Activated T-helper 2 cell treated with anti-CD3 and anti-CD28 coated beads, Interferon-gamma antibody, Interleukin-2, Interleukin-4, amounts not matched to agents 10 μg/mL and 5 μg/mL and 100 μg/mL, durations not matched to agents 14 hours and 24 hours and 36 hours (primary cell): ENCODE results near the gene SMARCA4. TPM values are rescaled to one million over a fixed set of nuclear protein-coding genes. Genes with fewer than 3 reads are reported as not detected.

Experiments used
- DNase-seq: peaks from one replicate; pipeline ENCODE4 v3.0.0; 2021; ENCODE audit warnings: low spot score
- H3K27ac Mint-ChIP-seq: one replicate; pipeline ENCODE4 v1.8.0; 2021; ENCODE audit warnings: mixed read lengths
- H3K27me3 Mint-ChIP-seq: one replicate; pipeline ENCODE4 v1.8.0; 2021; ENCODE audit warnings: low read depth, mixed read lengths
- H3K36me3 Mint-ChIP-seq: one replicate; pipeline ENCODE4 v1.8.0; 2021; ENCODE audit warnings: low read depth, mixed read lengths
- H3K4me1 Mint-ChIP-seq: one replicate; pipeline ENCODE4 v1.8.0; 2021; ENCODE audit warnings: low read depth, mixed read lengths
- H3K4me3 Mint-ChIP-seq: one replicate; pipeline ENCODE4 v1.8.0; 2021; ENCODE audit warnings: low read depth, mild to moderate bottlenecking, moderate library complexity, mixed read lengths
- H3K9me3 Mint-ChIP-seq: one replicate; pipeline ENCODE4 v1.8.0; 2021; ENCODE audit warnings: mixed read lengths
- intact Hi-C: fragments of 100-400 bp; cut with micrococcal nuclease; formaldehyde crosslinking; loops from one replicate; pipeline ENCODE4 v1.15.1; 2023
- total RNA-seq: library from RNA; stranded (reverse); gene quantifications from 2 replicates; pipeline ENCODE4 v1.2.3, GENCODE V29; 2022

The SMARCA4 gene
- total RNA-seq, 1 donor from 2014 or later = 149 TPM

- intact Hi-C loops = no loop called here
- Mint-ChIP-seq H3K36me3 (peaks cover 51% of the 10 kb centered on the region), H3K27me3 (no peaks in the 10 kb centered on the region), H3K27ac (no peak overlapping the region), H3K4me3 (no peak overlapping the region), H3K9me3 (no peaks in the 10 kb centered on the region), H3K4me1 (peaks cover 9% of the 10 kb centered on the region)
- no peak for DNase-seq
Observed at GRCh38 chr19:11044431-11044830, 83.6 kb downstream of the SMARCA4 start.

- H3K9me3 Mint-ChIP-seq = no peaks in the 10 kb centered on the region
- H3K4me1 Mint-ChIP-seq = peaks cover 9% of the 10 kb centered on the region
- H3K27me3 Mint-ChIP-seq = no peaks in the 10 kb centered on the region
- H3K27ac Mint-ChIP-seq = no peak overlapping the region
- H3K4me3 Mint-ChIP-seq = no peak overlapping the region
- intact Hi-C loops = no loop called here
- peaks cover 51% of the 10 kb centered on the region for H3K36me3 Mint-ChIP-seq
- no peak for DNase-seq
Observed at GRCh38 chr19:11045536-11045935, 84.7 kb downstream of the SMARCA4 start.

- no peak overlapping the region for H3K4me3 Mint-ChIP-seq
- H3K27me3 Mint-ChIP-seq = no peaks in the 10 kb centered on the region
- H3K27ac Mint-ChIP-seq = no peak overlapping the region
- H3K9me3 Mint-ChIP-seq = no peaks in the 10 kb centered on the region
- H3K36me3 Mint-ChIP-seq = peaks cover 41% of the 10 kb centered on the region
- DNase-seq = no peak
- peaks cover 9% of the 10 kb centered on the region for H3K4me1 Mint-ChIP-seq
- intact Hi-C loops = no loop called here
Observed at GRCh38 chr19:11046605-11047354, 86.0 kb downstream of the SMARCA4 start.

- intact Hi-C loops = no loop called here
- no peak overlapping the region for H3K27ac Mint-ChIP-seq
- H3K36me3 Mint-ChIP-seq = peaks cover 35% of the 10 kb centered on the region
- peaks cover 9% of the 10 kb centered on the region for H3K4me1 Mint-ChIP-seq
- no peaks in the 10 kb centered on the region for H3K9me3 Mint-ChIP-seq
- DNase-seq = no peak
- no peak overlapping the region for H3K4me3 Mint-ChIP-seq
- H3K27me3 Mint-ChIP-seq = no peaks in the 10 kb centered on the region
Observed at GRCh38 chr19:11047866-11048265, 87.0 kb downstream of the SMARCA4 start.

- H3K27me3 Mint-ChIP-seq = no peaks in the 10 kb centered on the region
- H3K4me1 Mint-ChIP-seq = peaks cover 9% of the 10 kb centered on the region
- DNase-seq = no peak
- intact Hi-C loops = no loop called here
- H3K9me3 Mint-ChIP-seq = no peaks in the 10 kb centered on the region
- no peak overlapping the region for H3K4me3 Mint-ChIP-seq
- no peak overlapping the region for H3K27ac Mint-ChIP-seq
- H3K36me3 Mint-ChIP-seq = peaks cover 19% of the 10 kb centered on the region
Observed at GRCh38 chr19:11050323-11051114, 89.7 kb downstream of the SMARCA4 start.

- H3K4me1 Mint-ChIP-seq = peaks cover 4% of the 10 kb centered on the region
- no peaks in the 10 kb centered on the region for H3K9me3 Mint-ChIP-seq
- intact Hi-C loops = no loop called here
- H3K27ac Mint-ChIP-seq = no peak overlapping the region
- no peak overlapping the region for H3K4me3 Mint-ChIP-seq
- peaks cover 5% of the 10 kb centered on the region for H3K36me3 Mint-ChIP-seq
- H3K27me3 Mint-ChIP-seq = no peaks in the 10 kb centered on the region
- DNase-seq = no peak
Observed at GRCh38 chr19:11053817-11054195, 93.0 kb downstream of the SMARCA4 start.

- intact Hi-C loops = no loop called here
- H3K36me3 Mint-ChIP-seq = peaks cover 4% of the 10 kb centered on the region
- peaks cover 2% of the 10 kb centered on the region for H3K4me1 Mint-ChIP-seq
- DNase-seq = no peak
- no peaks in the 10 kb centered on the region for H3K27me3 Mint-ChIP-seq
- no peaks in the 10 kb centered on the region for H3K9me3 Mint-ChIP-seq
- H3K4me3 Mint-ChIP-seq = no peak overlapping the region
- no peak overlapping the region for H3K27ac Mint-ChIP-seq
Observed at GRCh38 chr19:11054200-11054599, 93.4 kb downstream of the SMARCA4 start.

- H3K9me3 Mint-ChIP-seq = no peaks in the 10 kb centered on the region
- H3K4me1 Mint-ChIP-seq = no peaks in the 10 kb centered on the region
- H3K27me3 Mint-ChIP-seq = no peaks in the 10 kb centered on the region
- DNase-seq = no peak
- H3K4me3 Mint-ChIP-seq = no peak overlapping the region
- intact Hi-C loops = no loop called here
- H3K36me3 Mint-ChIP-seq = peaks cover 6% of the 10 kb centered on the region
- no peak overlapping the region for H3K27ac Mint-ChIP-seq
Observed at GRCh38 chr19:11054628-11055027, 93.8 kb downstream of the SMARCA4 start.

GRCh38 chr19:11058246-11059030 lies 97.6 kb downstream of the SMARCA4 start:
- Mint-ChIP-seq H3K36me3 (peaks cover 14% of the 10 kb centered on the region), H3K4me1 (no peaks in the 10 kb centered on the region), H3K27ac (no peak overlapping the region), H3K27me3 (no peaks in the 10 kb centered on the region), H3K9me3 (no peaks in the 10 kb centered on the region), H3K4me3 (no peak overlapping the region)
- intact Hi-C loops = no loop called here
- DNase-seq = no peak

- intact Hi-C loops = no loop called here
- no peak overlapping the region for H3K27ac Mint-ChIP-seq
- no peaks in the 10 kb centered on the region for H3K4me1 Mint-ChIP-seq
- no peak for DNase-seq
- no peaks in the 10 kb centered on the region for H3K9me3 Mint-ChIP-seq
- no peak overlapping the region for H3K4me3 Mint-ChIP-seq
- no peaks in the 10 kb centered on the region for H3K27me3 Mint-ChIP-seq
- peaks cover 14% of the 10 kb centered on the region for H3K36me3 Mint-ChIP-seq
Observed at GRCh38 chr19:11059511-11060358, 98.9 kb downstream of the SMARCA4 start.

GRCh38 chr19:11061952-11062351 lies 101.1 kb downstream of the SMARCA4 start:
- H3K36me3 Mint-ChIP-seq = peaks cover 26% of the 10 kb centered on the region
- H3K4me3 Mint-ChIP-seq = no peak overlapping the region
- no peaks in the 10 kb centered on the region for H3K27me3 Mint-ChIP-seq
- no peaks in the 10 kb centered on the region for H3K9me3 Mint-ChIP-seq
- no peak overlapping the region for H3K27ac Mint-ChIP-seq
- intact Hi-C loops = no loop called here
- no peak for DNase-seq
- no peaks in the 10 kb centered on the region for H3K4me1 Mint-ChIP-seq

- Mint-ChIP-seq H3K9me3 (no peaks in the 10 kb centered on the region), H3K4me1 (no peaks in the 10 kb centered on the region), H3K27me3 (no peaks in the 10 kb centered on the region), H3K36me3 (peaks cover 34% of the 10 kb centered on the region), H3K4me3 (no peak overlapping the region), H3K27ac (no peak overlapping the region)
- no peak for DNase-seq
- intact Hi-C loops = no loop called here
Observed at GRCh38 chr19:11063434-11063833, 102.6 kb downstream of the SMARCA4 start.
